Loucy (cell line): ENCODE results near the gene CENPC.

Experiments
- H2AFZ ChIP-seq: fragments of 200-600 bp; sonication (generic); 2 replicates; pipeline ENCODE4 v1.6.0; 2016; ENCODE audit warnings: antibody characterized with exemption, mild to moderate bottlenecking, low read length, moderate library complexity
- H3F3A ChIP-seq: fragments of 200-600 bp; 2 replicates; pipeline ENCODE4 v1.6.0; 2016; ENCODE audit warnings: antibody characterized with exemption, low read depth, mild to moderate bottlenecking
- H3K27me3 ChIP-seq: fragments of 200-600 bp; sonication (generic); 2 replicates; pipeline ENCODE4 v1.6.1; 2014; ENCODE audit warnings: low read length, mild to moderate bottlenecking; ENCODE audit not compliant: insufficient read depth, poor library complexity, severe bottlenecking
- H3K36me3 ChIP-seq: fragments of 200-600 bp; sonication (generic); 2 replicates; pipeline ENCODE4 v1.6.1; 2016; ENCODE audit warnings: low read length; ENCODE audit not compliant: insufficient read depth
- H3K4me1 ChIP-seq: fragments of 200-600 bp; sonication (generic); 2 replicates; pipeline ENCODE4 v1.5.1; 2014; ENCODE audit warnings: low read length, mild to moderate bottlenecking; ENCODE audit not compliant: insufficient read depth, poor library complexity, severe bottlenecking
- H3K4me2 ChIP-seq: fragments of 200-600 bp; sonication (generic); 2 replicates; pipeline ENCODE4 v1.6.0; 2014; ENCODE audit warnings: antibody characterized with exemption, low read length, low read depth, mild to moderate bottlenecking; ENCODE audit not compliant: poor library complexity, severe bottlenecking
- H3K4me3 ChIP-seq: fragments of 200-600 bp; sonication (generic); 2 replicates; pipeline ENCODE4 v1.5.1; 2014; ENCODE audit warnings: low read length, mild to moderate bottlenecking, mixed read lengths; ENCODE audit not compliant: poor library complexity, severe bottlenecking
- H3K79me2 ChIP-seq: fragments of 200-600 bp; sonication (generic); 2 replicates; pipeline ENCODE4 v1.6.1; 2014; ENCODE audit warnings: low read length; ENCODE audit not compliant: insufficient read depth
- H3K9ac ChIP-seq: fragments of 200-600 bp; sonication (generic); 2 replicates; pipeline ENCODE4 v1.6.0; 2014; ENCODE audit warnings: mild to moderate bottlenecking, low read depth, low read length, moderate library complexity; ENCODE audit not compliant: poor library complexity, severe bottlenecking
- H3K9me2 ChIP-seq: fragments of 200-600 bp; sonication (generic); replicated peaks from 2 replicates; pipeline ENCODE4 v1.6.1; 2016; ENCODE audit warnings: low read depth, low read length, mixed read lengths
- H3K9me3 ChIP-seq: fragments of 200-600 bp; sonication (generic); 2 replicates; pipeline ENCODE4 v1.6.1; 2014; ENCODE audit warnings: mild to moderate bottlenecking, antibody characterized with exemption, low read length, low read depth; ENCODE audit not compliant: insufficient read depth
- H4K20me1 ChIP-seq: fragments of 200-600 bp; sonication (generic); 2 replicates; pipeline ENCODE4 v1.6.0; 2014; ENCODE audit warnings: antibody characterized with exemption, low read length, mild to moderate bottlenecking; ENCODE audit not compliant: insufficient read depth, poor library complexity, severe bottlenecking
- EZH2phosphoT487 ChIP-seq: fragments of 200-600 bp; IDR thresholded peaks from 2 replicates; pipeline ENCODE4 v1.6.1; 2018; ENCODE audit warnings: antibody characterized with exemption, mild to moderate bottlenecking, moderate library complexity, borderline replicate concordance
- TF ChIP-seq, protein P1 (sequence below): fragments of 200-600 bp; sonication (generic); conservative IDR thresholded peaks from 2 replicates; pipeline ENCODE4 v1.5.1; 2014; ENCODE audit warnings: mild to moderate bottlenecking, antibody characterized with exemption, low read length

The CENPC gene

DNA sequence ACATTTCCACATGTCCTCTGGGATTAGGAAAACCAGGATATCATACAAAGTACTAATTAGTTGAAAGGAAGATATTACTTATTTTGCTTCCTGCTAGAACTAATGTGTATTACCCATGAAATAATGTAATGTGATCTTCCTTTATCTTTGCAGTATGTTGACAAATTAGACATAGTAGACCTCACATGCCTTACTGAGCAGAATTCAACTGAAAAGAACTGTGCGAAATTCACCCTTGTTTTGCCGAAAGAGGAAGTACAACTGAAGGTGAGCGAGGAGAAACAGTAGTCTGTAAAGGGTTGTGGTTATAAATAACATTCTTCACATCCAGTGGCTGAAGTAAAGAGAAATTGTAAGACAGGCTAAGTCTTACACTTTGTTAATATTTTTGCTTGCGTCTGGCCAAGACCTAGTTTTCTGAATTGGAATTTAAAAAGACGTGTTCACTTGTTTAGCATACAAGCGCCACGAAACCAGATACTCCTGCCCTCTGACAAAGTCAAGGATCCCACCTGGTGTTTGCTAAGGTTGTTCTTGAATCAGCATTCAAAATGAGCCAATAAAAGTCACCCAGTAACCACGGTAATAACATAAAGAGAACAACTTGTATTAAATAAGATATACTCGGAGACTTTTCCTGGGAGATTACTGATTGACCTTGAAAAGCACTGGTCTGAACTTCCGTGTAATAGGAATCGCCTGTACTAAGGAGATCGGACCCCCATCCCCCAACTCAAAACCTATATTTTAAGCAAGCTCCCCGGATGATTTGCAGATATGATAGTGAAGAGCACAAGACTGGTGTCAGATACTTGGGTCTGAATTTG, 30.1 kb upstream of the CENPC start:
- Histone ChIP-seq H3K27me3 (no peaks in the 10 kb centered on the region), H3F3A (no peaks in the 10 kb centered on the region), H3K4me3 (peak overlapping the region; percentile 34), H3K36me3 (no peaks in the 10 kb centered on the region; the same call in 1 of the 2 replicates), H3K9me2 (no peaks in the 10 kb centered on the region), H3K4me2 (peak overlapping the region; percentile 47), H3K9ac (no peak overlapping the region), H4K20me1 (no peaks in the 10 kb centered on the region), H3K4me1 (peaks cover 54% of the 10 kb centered on the region), H3K9me3 (no peaks in the 10 kb centered on the region), H2AFZ (peak overlapping the region; percentile 57), H3K79me2 (no peaks in the 10 kb centered on the region)
- TF ChIP-seq, protein P1, sequence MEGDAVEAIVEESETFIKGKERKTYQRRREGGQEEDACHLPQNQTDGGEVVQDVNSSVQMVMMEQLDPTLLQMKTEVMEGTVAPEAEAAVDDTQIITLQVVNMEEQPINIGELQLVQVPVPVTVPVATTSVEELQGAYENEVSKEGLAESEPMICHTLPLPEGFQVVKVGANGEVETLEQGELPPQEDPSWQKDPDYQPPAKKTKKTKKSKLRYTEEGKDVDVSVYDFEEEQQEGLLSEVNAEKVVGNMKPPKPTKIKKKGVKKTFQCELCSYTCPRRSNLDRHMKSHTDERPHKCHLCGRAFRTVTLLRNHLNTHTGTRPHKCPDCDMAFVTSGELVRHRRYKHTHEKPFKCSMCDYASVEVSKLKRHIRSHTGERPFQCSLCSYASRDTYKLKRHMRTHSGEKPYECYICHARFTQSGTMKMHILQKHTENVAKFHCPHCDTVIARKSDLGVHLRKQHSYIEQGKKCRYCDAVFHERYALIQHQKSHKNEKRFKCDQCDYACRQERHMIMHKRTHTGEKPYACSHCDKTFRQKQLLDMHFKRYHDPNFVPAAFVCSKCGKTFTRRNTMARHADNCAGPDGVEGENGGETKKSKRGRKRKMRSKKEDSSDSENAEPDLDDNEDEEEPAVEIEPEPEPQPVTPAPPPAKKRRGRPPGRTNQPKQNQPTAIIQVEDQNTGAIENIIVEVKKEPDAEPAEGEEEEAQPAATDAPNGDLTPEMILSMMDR, result no peak
- TF ChIP-seq EZH2phosphoT487, result no peak

DNA sequence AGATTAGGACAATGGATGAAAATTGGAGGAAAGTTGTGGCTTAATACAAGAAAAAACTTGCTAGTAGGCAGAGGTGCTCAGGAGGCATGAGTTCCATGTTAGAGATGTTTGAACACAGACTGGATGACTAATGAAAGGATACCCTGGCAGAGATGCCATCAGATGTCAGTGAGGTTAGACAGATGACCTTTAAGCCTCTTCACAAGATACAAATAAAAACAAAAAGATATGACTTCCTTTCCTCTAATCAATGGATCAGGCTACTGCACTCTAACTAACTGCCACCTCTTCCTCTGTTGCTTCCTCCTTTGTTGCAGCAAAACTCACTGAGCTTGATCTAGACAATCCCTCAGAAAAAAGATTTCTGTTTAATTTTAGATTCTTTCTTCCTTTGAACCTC, 27.9 kb upstream of the CENPC start:
- peak overlapping the region; percentile 59 for H3K4me2 ChIP-seq
- no peaks in the 10 kb centered on the region for H3K36me3 ChIP-seq
- H3K79me2 ChIP-seq, result no peaks in the 10 kb centered on the region
- H3F3A ChIP-seq, result no peaks in the 10 kb centered on the region
- peak overlapping the region; percentile 43 for H3K9ac ChIP-seq
- peaks cover 53% of the 10 kb centered on the region for H3K4me1 ChIP-seq
- no peaks in the 10 kb centered on the region for H3K27me3 ChIP-seq
- H3K4me3 ChIP-seq, result peak overlapping the region; percentile 41
- no peak for TF ChIP-seq EZH2phosphoT487
- TF ChIP-seq, protein P1, result no peak
- H3K9me2 ChIP-seq, result no peaks in the 10 kb centered on the region
- no peaks in the 10 kb centered on the region for H3K9me3 ChIP-seq
- 0 out of 2 replicates have a peak overlapping the region, but pooled peaks have one; percentile 66 for H2AFZ ChIP-seq
- no peaks in the 10 kb centered on the region for H4K20me1 ChIP-seq

DNA sequence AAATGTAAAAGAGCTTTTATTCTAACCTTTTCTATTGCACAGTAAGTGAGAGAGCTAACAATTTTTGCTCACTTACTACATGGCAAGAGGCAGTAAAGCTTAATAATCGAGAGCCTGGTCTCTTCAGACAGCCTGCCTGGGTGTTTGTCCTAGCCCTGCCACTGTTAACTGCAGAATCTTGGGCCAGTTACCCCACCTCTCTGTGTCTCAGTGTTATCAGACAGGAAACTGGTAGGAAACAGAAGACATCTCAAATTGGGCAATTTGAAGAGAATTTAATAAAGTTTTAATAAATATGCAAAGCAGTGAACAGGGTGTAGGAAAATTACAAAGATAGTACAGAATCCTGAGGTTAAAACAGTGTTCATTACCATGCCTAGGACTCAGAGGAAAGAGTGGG, 26.7 kb upstream of the CENPC start:
- Histone ChIP-seq H3K4me3 (peak overlapping the region; percentile 41), H3K4me1 (peaks cover 57% of the 10 kb centered on the region), H3K9me2 (no peaks in the 10 kb centered on the region), H3K36me3 (no peaks in the 10 kb centered on the region), H3K9me3 (no peaks in the 10 kb centered on the region), H3F3A (no peaks in the 10 kb centered on the region), H4K20me1 (no peaks in the 10 kb centered on the region), H3K9ac (peak overlapping the region; percentile 43), H3K4me2 (peak overlapping the region; percentile 59), H2AFZ (peak overlapping the region; percentile 66; the same call in 1 of the 2 replicates), H3K27me3 (no peaks in the 10 kb centered on the region), H3K79me2 (no peaks in the 10 kb centered on the region)
- no peak for TF ChIP-seq EZH2phosphoT487
- TF ChIP-seq, protein P1, result no peak
